ENCODE measurements around the gene NECTIN2.

NECTIN2 gene

GRCh38 chr19:44866664-44867063 is 20.6 kb downstream of the NECTIN2 start:
- H3K9me3 ChIP-seq: no peaks in the 10 kb centered on the region
- peaks cover 14 to 25% of the 10 kb centered on the region in 2 experiments for H3K4me1 ChIP-seq (ENCODE audit: control insufficient read depth in 1 of 2, insufficient read depth in 1 of 2, low read depth in 1 of 2, low read length in 1 of 2)
- H3K4me3 ChIP-seq (ENCODE audit: low read depth in 1 of 2, low read length in 1 of 2): no peak overlapping the region
- no peaks in the 10 kb centered on the region for H3K27me3 ChIP-seq
- no peak for TF ChIP-seq CTCF (IDR thresholded peaks at IDR 0.05)
- peak overlapping the region; percentile 61 for H3K27ac ChIP-seq
- peaks cover 11% of the 10 kb centered on the region for H3K36me3 ChIP-seq

DNA sequence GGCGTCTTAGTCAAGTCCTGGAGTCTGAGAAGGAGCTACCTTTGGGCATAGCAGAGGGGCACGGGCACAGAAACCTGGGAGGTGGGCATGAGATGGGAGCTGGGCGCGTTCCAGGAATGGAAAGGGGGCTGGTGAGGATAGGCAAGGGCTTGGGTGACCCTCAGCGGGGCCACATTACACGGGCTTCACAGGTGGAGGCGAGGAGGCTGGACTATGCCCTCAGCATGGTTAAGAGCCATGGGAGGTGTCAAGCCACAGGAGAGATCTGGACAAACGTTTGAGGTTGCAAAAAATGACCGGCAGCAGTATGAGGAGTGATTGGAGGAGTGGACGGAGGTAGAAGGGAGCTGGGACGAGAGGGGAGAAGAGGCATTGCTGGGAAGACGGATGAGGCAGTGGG is 21.5 kb downstream of the NECTIN2 start:
- TF ChIP-seq CTCF (IDR thresholded peaks at IDR 0.05): no peak
- Histone ChIP-seq H3K27me3 (no peaks in the 10 kb centered on the region), H3K4me1 (ENCODE audit: control insufficient read depth in 1 of 2, insufficient read depth in 1 of 2, low read depth in 1 of 2, low read length in 1 of 2) (peaks cover 14 to 25% of the 10 kb centered on the region in 2 experiments), H3K4me3 (ENCODE audit: low read depth in 1 of 2, low read length in 1 of 2) (no peak overlapping the region), H3K36me3 (peaks cover 20% of the 10 kb centered on the region), H3K27ac (peak overlapping the region; percentile 85), H3K9me3 (no peaks in the 10 kb centered on the region)

- Histone ChIP-seq H3K4me1 (ENCODE audit: control insufficient read depth in 1 of 2, insufficient read depth in 1 of 2, low read depth in 1 of 2, low read length in 1 of 2) (peaks cover 14 to 25% of the 10 kb centered on the region in 2 experiments), H3K27ac (peak overlapping the region; percentile 85), H3K36me3 (peaks cover 41% of the 10 kb centered on the region), H3K4me3 (ENCODE audit: low read depth in 1 of 2, low read length in 1 of 2) (peak overlapping the region in 1 of 2 experiments; percentile 20), H3K9me3 (no peaks in the 10 kb centered on the region), H3K27me3 (no peaks in the 10 kb centered on the region)
- no peak for TF ChIP-seq CTCF (IDR thresholded peaks at IDR 0.05)
Observed at GRCh38 chr19:44869733-44870470, 23.8 kb downstream of the NECTIN2 start.

DNA sequence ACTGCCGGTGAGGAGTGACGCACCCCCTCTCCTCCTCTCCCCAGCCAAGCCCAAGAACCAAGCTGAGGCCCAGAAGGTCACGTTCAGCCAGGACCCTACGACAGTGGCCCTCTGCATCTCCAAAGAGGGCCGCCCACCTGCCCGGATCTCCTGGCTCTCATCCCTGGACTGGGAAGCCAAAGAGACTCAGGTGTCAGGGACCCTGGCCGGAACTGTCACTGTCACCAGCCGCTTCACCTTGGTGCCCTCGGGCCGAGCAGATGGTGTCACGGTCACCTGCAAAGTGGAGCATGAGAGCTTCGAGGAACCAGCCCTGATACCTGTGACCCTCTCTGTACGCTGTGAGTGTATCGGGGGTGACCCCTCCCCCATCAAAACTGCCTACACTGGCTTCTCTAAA is 25.7 kb downstream of the NECTIN2 start:
- Histone ChIP-seq H3K27me3 (no peaks in the 10 kb centered on the region), H3K27ac (peak overlapping the region; percentile 85), H3K4me3 (ENCODE audit: low read depth in 1 of 2, low read length in 1 of 2) (no peak overlapping the region), H3K4me1 (ENCODE audit: control insufficient read depth in 1 of 2, insufficient read depth in 1 of 2, low read depth in 1 of 2, low read length in 1 of 2) (peaks cover 14 to 25% of the 10 kb centered on the region in 2 experiments), H3K9me3 (no peaks in the 10 kb centered on the region), H3K36me3 (peaks cover 52% of the 10 kb centered on the region)
- no peak for TF ChIP-seq CTCF (IDR thresholded peaks at IDR 0.05)

DNA sequence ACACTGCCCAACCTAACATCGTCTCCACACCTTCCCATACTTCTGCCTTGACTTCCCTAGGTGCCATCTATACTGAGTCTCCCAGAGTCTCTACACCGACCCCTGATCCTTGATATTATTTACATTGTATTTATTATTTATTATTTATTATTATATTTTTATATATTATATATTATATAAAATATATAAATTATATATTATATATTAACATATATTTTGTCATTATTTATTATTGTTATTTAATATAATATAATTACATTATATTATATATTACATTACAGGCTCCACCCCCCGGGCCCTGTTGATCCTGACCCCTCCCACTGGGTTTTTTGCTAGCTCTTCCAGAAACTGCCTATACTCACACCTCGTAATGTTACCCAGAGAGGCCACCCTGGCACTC is 26.6 kb downstream of the NECTIN2 start:
- no peaks in the 10 kb centered on the region for H3K9me3 ChIP-seq
- peaks cover 14 to 19% of the 10 kb centered on the region in 2 experiments for H3K4me1 ChIP-seq (ENCODE audit: control insufficient read depth in 1 of 2, insufficient read depth in 1 of 2, low read depth in 1 of 2, low read length in 1 of 2)
- H3K27me3 ChIP-seq: no peaks in the 10 kb centered on the region
- no peak for TF ChIP-seq CTCF (IDR thresholded peaks at IDR 0.05)
- H3K36me3 ChIP-seq: peaks cover 60% of the 10 kb centered on the region
- no peak overlapping the region for H3K27ac ChIP-seq
- no peak overlapping the region for H3K4me3 ChIP-seq (ENCODE audit: low read depth in 1 of 2, low read length in 1 of 2)
